Measurements from ENCODE around the gene SLC7A4.

DNA sequence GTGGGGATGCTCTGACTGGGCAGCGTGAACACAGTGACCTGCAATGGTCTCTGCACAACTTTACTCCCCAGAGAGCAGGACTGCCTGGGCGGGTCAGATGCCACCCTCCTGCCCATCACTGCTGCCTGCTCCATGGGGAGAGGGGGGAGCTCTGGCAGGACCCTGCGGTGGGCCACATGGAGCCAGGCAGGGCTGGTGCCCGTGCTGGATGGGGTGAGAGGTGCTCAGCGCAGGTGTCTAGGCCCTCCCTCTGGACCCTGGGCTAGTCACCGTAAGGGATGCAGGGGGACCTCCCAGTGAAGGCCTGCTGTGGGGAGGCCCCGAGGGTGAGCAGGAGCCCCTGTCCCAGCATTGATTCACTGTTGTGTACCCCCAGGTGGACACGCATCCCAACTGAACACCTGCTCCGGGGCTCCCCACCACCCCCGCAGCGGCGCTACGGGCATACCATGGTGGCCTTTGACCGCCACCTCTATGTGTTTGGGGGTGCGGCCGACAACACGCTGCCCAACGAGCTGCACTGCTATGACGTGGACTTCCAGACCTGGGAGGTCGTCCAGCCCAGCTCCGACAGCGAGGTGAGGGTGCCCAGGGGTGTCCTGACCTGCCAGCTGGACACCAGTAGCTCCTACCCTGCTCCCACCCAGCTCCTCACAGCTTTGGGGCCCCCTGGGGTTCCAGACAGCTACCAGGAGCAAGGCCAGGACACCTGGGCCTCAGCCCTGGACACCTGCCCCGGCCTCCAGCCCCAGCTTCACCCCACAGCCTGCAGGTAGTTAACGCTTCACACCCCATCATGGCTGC is 40.9 kb downstream of the SLC7A4 start:
- TF ChIP-seq, protein P1, sequence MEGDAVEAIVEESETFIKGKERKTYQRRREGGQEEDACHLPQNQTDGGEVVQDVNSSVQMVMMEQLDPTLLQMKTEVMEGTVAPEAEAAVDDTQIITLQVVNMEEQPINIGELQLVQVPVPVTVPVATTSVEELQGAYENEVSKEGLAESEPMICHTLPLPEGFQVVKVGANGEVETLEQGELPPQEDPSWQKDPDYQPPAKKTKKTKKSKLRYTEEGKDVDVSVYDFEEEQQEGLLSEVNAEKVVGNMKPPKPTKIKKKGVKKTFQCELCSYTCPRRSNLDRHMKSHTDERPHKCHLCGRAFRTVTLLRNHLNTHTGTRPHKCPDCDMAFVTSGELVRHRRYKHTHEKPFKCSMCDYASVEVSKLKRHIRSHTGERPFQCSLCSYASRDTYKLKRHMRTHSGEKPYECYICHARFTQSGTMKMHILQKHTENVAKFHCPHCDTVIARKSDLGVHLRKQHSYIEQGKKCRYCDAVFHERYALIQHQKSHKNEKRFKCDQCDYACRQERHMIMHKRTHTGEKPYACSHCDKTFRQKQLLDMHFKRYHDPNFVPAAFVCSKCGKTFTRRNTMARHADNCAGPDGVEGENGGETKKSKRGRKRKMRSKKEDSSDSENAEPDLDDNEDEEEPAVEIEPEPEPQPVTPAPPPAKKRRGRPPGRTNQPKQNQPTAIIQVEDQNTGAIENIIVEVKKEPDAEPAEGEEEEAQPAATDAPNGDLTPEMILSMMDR (IDR thresholded peaks at IDR 0.05), result no peak
- TF ChIP-seq EZH2 (IDR thresholded peaks at IDR 0.05; ENCODE audit: borderline replicate concordance, insufficient read depth, low read depth, low read length, poor library complexity, severe bottlenecking), result no peak

All from B cell (primary cell).